Testis (tissue), 2 donors: Measurements from ENCODE around the gene HMCN1.

Experiments used
- POLR2A ChIP-seq: fragments of 450-650 bp; IDR thresholded peaks from one replicate; pipeline ENCODE4 v1.6.1; 2017; ENCODE audit warnings: antibody characterized with exemption, mild to moderate bottlenecking, moderate library complexity
- TF ChIP-seq, protein P1 (sequence below), 3 experiments: fragments of 450-650 bp in 2 of 3; fragments of 200-600 bp in 1 of 3; sonication (generic) in 1 of 3; IDR thresholded peaks; one replicate each; pipeline ENCODE4 v1.5.1; 2016 to 2019; ENCODE audit warnings: antibody characterized with exemption in 3 of 3, mild to moderate bottlenecking in 2 of 3, moderate library complexity in 1 of 3

DNA sequence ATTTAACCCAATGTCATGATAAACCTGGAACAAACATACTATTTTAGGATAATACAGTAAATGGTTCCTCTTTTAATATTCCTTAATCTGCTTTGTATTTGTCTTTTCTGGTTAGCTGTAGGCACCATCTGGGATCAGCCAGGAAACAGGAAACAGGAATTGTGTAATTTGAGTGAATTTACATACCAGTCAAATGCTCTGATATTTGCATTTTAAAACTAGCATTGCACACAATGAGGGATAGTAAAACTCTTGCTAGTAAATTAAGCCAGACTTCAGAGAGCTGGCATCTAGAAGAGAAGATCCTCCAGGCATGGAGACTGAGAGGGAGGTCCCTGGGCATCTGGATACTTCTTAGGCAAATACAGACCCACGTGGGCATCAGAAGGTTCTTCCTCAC is 103.5 kb downstream of the HMCN1 start:
- TF ChIP-seq, protein P1, sequence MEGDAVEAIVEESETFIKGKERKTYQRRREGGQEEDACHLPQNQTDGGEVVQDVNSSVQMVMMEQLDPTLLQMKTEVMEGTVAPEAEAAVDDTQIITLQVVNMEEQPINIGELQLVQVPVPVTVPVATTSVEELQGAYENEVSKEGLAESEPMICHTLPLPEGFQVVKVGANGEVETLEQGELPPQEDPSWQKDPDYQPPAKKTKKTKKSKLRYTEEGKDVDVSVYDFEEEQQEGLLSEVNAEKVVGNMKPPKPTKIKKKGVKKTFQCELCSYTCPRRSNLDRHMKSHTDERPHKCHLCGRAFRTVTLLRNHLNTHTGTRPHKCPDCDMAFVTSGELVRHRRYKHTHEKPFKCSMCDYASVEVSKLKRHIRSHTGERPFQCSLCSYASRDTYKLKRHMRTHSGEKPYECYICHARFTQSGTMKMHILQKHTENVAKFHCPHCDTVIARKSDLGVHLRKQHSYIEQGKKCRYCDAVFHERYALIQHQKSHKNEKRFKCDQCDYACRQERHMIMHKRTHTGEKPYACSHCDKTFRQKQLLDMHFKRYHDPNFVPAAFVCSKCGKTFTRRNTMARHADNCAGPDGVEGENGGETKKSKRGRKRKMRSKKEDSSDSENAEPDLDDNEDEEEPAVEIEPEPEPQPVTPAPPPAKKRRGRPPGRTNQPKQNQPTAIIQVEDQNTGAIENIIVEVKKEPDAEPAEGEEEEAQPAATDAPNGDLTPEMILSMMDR (IDR thresholded peaks at IDR 0.05), result no peak
- TF ChIP-seq POLR2A, result no peak
